GM19328 (cell line): ENCODE measurements around the gene IFT27.

Source experiments
- ATAC-seq: cut with Tn5 transposase; IDR thresholded peaks from one replicate; pipeline ENCODE4 v1.9.1; 2021; ENCODE audit warnings: mild to moderate bottlenecking, moderate library complexity; ENCODE audit not compliant: unreplicated experiment

Gene IFT27

DNA sequence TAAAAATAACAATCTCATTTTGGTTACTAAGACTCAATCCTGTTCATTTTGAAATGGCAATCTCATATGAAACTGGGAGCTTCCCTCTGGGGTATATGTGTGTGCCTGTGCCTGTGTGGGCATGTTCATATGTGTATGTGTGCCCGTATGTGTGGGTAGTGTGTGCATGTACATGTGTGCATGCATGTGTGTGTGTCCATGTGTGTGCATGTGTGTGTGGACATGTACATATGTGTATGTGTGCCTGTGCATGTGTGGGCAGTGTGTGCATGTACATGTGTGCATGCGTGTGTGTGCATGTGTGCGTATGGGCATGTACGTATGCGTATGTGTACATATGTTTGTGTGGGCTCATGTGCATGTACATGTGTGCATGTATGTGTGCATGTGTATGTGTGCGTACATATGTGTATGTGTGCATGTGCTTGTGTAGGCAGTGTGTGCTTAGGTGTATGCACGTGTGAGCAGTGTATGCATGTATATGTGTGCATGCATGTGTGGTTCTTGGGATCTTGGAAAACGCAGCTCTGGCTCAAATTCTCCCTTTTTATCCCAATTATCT, 47.9 kb downstream of the IFT27 start:
- ATAC-seq, result no peak

DNA sequence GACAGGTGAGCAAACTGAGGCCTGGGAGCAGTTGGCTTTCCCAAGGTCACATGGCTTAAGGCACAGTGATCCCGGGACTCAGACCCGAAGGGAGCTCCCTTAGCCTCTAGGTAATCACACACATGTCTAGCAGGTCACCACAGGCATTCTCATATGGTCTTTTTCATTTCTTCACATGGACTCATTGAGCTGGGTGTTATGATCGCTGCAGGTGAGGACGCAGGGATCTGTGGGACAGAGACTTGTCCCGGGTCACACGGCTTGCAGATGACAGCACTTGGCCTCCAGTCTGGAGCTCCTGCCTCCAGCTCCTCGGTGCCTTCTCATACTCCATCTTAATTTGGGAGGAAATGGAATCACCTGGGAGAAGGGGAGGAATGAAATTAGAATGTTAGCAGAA, 48.8 kb downstream of the IFT27 start:
- ATAC-seq, result no peak

DNA sequence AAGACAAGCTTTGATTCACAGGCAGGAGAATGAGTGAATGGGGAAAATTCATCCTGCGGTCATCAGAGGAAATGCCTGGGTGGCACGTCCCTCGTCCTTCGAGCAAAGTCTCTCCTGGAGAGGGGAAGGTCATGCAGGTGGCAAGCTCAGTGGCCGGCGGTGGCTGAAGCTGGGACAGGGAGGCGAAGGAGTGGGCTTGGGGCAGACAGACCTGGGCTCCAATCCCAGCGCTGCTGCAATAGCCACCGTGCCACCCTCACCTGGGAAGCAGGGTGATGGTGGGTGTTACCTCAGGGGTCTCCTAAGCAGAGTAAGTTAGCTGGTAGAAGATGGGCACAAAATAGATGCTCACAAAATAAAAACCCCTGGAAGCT, 49.9 kb downstream of the IFT27 start:
- no peak for ATAC-seq

DNA sequence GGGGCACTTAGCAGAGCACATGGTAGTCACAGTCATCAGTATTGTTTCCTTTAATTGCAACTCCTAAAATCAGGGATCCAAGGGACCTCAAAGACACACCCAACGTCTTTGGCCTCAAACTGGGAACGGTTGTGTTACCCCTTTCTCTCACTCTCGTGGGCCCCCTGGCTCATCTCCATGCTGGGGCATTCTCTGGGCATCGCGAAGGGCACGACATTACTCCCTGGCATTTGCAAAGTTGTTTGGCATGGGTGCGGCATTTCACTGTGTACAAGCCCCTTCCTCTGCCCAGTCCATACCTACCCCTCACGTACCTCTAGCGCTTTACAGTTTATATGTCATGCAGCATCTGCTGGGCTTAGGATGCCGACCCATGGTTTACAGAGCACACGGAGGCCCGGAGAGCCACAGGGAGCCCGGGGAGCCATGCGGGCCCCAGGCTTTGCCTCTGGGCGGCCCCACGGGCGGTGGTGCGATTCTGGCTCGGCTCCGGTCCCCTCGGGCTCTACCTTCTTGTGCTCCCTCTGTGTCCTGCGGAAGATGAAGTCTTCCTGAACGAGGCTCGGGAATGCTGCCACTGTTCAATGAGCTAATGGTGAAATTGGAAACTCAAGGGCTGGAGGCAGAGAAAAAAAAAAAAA, 50.4 kb downstream of the IFT27 start:
- no peak for ATAC-seq

DNA sequence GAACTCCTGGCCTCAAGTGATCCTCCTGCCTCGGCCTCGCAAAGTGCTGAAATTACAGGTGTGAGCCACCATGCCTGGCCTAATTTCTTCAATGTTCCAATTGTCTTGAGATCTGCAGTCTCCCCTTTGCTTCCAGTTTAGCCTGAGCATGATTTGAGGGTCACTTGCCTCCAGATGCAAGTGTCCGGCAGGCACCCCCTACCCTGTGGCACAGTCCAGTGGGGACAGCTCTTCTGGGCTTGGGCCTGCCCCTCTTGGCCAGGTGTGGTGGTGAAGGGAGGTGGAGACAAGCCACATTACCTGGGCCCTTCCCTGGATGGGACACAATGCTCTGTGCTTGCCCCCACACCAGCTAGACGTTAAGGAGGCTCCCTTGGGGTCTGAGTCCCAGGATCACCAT, 51.1 kb downstream of the IFT27 start:
- ATAC-seq, result no peak

DNA sequence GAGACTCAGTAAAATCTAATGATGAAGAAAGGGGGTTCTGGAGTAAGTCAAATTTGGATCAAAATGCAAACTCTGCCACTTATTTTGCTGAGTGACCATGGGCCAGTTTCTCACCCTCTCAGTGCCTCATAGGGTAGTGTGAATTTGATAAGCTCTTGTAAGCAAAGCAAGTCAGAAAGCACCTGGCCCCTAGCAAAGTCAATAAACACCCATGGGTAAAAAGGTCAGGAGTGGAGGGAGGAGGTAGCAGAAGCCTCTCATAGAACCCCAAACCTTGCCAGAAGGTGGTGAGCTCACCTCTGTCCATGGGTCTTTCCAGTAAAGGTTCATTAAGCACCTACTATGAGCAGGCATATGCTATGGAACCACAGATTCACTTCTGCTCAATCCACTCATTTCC, 53.9 kb downstream of the IFT27 start:
- ATAC-seq, result no peak

DNA sequence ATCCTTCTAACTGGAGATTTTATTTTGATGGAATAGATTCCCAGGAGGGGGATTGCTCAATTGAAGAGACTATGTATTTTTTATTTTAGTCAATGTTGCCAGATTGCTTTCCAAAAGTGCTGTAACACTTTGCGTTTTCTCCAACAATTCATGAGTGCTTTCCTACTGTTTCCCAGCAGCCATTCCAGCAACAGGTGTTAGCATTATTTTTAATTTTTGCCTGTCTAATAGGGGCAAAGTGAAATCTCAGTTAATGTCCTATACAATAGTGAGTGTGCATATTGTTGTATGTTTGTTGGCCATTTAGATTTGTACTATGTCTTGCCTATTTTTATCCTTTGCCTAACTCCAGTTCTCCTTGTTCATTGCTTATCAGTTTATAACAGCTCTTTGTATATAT, 60.3 kb downstream of the IFT27 start:
- ATAC-seq, result no peak

DNA sequence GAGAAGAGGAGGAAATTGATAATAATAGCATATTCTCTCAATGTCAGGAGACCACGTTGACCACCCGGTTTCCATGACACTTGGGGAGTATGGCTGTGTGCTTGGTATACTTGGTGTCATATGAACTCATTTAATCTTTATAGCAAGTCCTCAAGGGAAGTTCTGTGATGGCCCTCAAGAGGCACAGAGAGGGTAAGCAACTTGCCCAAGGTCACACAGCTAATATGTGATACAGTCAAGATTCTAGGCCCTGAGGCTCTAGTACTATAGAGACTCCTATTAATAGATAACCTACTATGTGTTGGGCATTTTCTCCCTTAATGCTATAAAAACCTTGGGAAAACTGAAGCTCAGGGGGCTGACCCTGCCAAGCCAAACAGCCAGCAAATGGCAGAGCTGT, 61.8 kb downstream of the IFT27 start:
- ATAC-seq, result no peak

DNA sequence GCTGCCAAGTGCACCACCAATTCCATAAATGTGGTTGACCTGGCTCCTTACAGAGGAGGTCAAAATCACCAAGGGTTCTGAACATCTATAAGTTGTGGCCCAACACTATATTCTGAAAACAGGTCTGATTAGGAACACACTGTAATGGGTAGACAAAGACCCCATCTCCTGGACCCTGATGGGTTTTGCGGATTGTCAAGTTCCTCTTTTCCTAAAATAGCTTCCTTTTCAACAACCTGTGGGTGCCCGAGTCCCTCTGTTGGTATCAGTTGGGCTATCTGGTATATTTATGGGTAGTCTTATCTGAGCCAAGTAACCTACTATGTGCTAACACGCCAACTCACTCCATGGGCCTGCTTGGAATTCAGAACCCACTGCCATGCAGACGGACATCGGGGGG, 62.5 kb downstream of the IFT27 start:
- no peak for ATAC-seq
